Hepatic stellate cell (primary cell): Measurements from ENCODE around the gene ZNF248.
"Not testable (repeated sequence)": the region's sequence is repeated elsewhere in the genome, so short reads cannot be mapped to it uniquely, and the experiment has no call there.

Experiments
- DNase-seq: peaks from one replicate; pipeline ENCODE4 v3.0.0; 2011; ENCODE audit warnings: low spot score

The ZNF248 gene

GRCh38 chr10:37739181-37739580 lies 118.2 kb downstream of the ZNF248 start:
- no peak for DNase-seq

- DNase-seq: not testable (repeated sequence)
These were observed 119.2 kb downstream of the ZNF248 start for GRCh38 chr10:37738241-37738640.

GRCh38 chr10:37737336-37737735 lies 120.1 kb downstream of the ZNF248 start:
- DNase-seq: no peak

GRCh38 chr10:37736120-37736519 lies 121.3 kb downstream of the ZNF248 start:
- no peak for DNase-seq

- no peak for DNase-seq
These were observed 122.4 kb downstream of the ZNF248 start for GRCh38 chr10:37734971-37735370.
